ENCODE results near the gene ITSN2.

ITSN2 gene

DNA sequence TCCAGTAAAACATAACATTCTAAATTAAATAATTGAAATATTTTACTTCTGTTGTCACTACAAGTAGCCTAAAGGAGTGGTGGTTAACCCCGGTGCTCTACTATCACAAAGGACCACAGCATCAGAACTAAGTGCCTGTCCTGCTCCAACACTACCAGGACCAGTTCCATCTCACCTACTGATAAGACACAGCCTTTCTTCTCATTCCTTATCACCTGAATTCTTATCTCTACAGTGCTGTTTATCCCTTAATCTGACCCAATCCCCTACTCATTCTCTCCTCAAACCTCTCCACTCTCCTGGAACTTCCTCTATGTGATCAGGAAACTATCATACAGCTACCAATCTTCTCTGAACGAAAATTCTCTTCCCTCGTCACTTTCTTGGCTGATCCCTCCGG is 80.2 kb downstream of the ITSN2 start:
- no peak overlapping the region for H3K4me3 ChIP-seq (ENCODE audit: low read depth, low read length)
- no peaks in the 10 kb centered on the region for H3K27me3 ChIP-seq (replicated peaks)
- peaks cover under 1% of the 10 kb centered on the region for H3K36me3 ChIP-seq (replicated peaks)
- no peak overlapping the region for H3K27ac ChIP-seq
- no peak for TF ChIP-seq CTCF (IDR thresholded peaks at IDR 0.05; ENCODE audit: low read depth, low read length, missing control alignments)
- DNase-seq: no peak
- in situ Hi-C loops (cut with HindIII; ENCODE audit: low pct_ligation_motif_present, low sequenced_read_pairs): no loop called here

DNA sequence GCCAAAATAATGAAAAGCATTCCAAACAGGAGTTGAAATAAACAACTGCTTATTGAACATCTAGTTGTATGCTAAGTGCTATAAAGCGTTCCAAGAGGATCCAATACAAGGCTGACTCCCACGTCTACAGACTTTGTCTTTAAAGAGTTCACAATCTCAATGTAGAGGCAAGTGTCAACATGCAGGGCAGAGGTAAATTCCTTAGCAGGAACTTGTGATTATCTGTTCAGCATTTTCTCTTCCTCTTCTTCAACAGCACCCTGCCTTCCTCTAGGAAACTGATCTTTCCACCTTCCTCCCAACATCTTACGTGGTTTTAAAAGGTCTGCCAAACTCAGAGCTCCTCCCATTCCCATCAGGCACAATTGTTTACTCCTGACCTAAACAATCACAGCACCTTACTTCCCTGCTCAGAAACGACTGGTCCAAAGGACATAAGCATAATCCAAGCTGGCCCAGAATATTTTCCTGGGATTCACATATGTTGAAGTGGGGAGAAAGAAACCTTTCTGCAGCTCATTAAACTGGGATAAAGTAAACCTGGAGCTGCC is 83.9 kb downstream of the ITSN2 start:
- in situ Hi-C loops (cut with HindIII; ENCODE audit: low pct_ligation_motif_present, low sequenced_read_pairs): no loop called here
- H3K4me3 ChIP-seq (ENCODE audit: low read depth, low read length): no peak overlapping the region
- no peak for DNase-seq

GRCh38 chr2:24274809-24275208 is 85.5 kb downstream of the ITSN2 start:
- H3K36me3 ChIP-seq (replicated peaks): peaks cover 10% of the 10 kb centered on the region

More for the DNA sequence above, 83.9 kb downstream of the ITSN2 start:
- peaks cover 8% of the 10 kb centered on the region for H3K36me3 ChIP-seq (replicated peaks)
- H3K27ac ChIP-seq: no peak overlapping the region
- no peak for TF ChIP-seq CTCF (IDR thresholded peaks at IDR 0.05; ENCODE audit: low read depth, low read length, missing control alignments)
- H3K27me3 ChIP-seq (replicated peaks): no peaks in the 10 kb centered on the region

DNA sequence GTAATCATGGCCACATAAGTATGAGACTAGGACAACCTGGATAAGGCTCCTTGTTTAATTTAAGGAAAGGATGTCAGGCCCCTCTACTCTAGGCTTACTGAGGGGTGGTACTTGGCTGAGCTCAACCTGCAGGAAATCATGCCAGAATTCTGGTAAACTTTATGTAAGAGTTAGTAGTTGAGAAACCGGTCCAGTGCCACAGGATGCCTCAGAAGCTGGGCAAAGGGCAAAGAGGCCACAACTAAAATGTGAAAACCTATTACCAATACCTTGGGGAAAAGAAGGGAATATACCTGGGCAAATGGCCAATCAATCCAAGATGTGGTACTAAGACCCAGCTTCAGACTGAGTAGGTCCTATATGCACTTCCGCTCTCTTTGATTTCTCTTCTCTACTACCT is 86.7 kb downstream of the ITSN2 start:
- TF ChIP-seq CTCF (IDR thresholded peaks at IDR 0.05; ENCODE audit: low read depth, low read length, missing control alignments): no peak
- H3K27ac ChIP-seq: no peak overlapping the region
- no peak for DNase-seq
- peaks cover 10% of the 10 kb centered on the region for H3K36me3 ChIP-seq (replicated peaks)
- H3K4me3 ChIP-seq (ENCODE audit: low read depth, low read length): no peak overlapping the region
- in situ Hi-C loops (cut with HindIII; ENCODE audit: low pct_ligation_motif_present, low sequenced_read_pairs): no loop called here
- no peaks in the 10 kb centered on the region for H3K27me3 ChIP-seq (replicated peaks)

More at GRCh38 chr2:24274809-24275208, 85.5 kb downstream of the ITSN2 start:
- no peak overlapping the region for H3K27ac ChIP-seq
- in situ Hi-C loops (cut with HindIII; ENCODE audit: low pct_ligation_motif_present, low sequenced_read_pairs): no loop called here
- no peaks in the 10 kb centered on the region for H3K27me3 ChIP-seq (replicated peaks)
- DNase-seq: no peak
- H3K4me3 ChIP-seq (ENCODE audit: low read depth, low read length): no peak overlapping the region
- no peak for TF ChIP-seq CTCF (IDR thresholded peaks at IDR 0.05; ENCODE audit: low read depth, low read length, missing control alignments)

DNA sequence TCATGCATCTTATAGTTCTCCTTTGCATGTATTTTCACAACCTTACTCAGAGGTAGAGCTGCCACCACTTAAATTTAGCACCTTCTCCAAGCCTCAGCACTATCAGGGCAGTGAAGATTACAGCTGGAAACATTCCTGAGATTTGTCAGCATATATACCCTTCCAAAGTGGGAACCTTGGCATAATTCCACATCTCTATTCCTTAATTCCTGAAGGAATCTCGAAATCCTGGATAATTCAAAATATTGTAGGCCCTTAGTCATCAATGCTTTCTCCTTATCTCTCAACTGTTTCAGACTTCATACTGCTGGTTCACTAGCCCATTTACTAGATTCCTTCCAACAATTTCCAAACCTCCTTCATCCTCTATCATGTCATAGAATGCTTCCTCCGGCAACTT is 87.4 kb downstream of the ITSN2 start:
- no peak for DNase-seq
- TF ChIP-seq CTCF (IDR thresholded peaks at IDR 0.05; ENCODE audit: low read depth, low read length, missing control alignments): no peak
- Histone ChIP-seq H3K27me3 (replicated peaks) (no peaks in the 10 kb centered on the region), H3K27ac (no peak overlapping the region), H3K4me3 (ENCODE audit: low read depth, low read length) (no peak overlapping the region), H3K36me3 (replicated peaks) (peaks cover 10% of the 10 kb centered on the region)
- in situ Hi-C loops (cut with HindIII; ENCODE audit: low pct_ligation_motif_present, low sequenced_read_pairs): no loop called here

DNA sequence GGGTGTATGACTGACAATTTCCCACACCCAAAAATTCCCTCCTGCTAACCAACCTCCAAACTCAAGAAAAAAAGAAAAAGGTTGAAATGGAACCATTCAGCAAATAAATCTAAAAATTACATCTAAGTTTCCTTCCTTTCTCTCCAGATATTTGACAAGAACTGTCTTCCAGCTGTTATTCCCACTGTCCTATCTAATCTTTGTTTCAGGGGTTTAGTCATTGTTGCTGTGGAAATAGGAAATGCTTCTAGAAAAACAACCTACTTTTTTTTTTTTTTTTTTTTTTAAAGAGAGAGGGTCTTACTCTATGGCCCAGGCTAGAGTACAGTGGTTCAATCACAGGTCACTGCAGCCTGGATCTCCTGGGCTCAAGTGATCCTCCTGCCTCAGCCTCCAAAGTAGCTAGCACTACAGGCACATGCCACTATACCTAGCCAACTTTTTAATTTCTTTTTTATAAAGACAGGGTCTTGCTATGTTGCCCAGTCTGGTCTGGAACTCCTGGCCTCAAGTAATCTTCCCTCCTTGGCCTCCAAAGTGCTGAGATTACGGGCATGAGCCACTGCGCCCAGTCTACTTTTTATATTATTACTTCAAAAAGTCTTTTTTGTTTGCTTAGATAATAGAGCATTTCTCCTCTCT is 88.1 kb downstream of the ITSN2 start:
- DNase-seq: no peak
- Histone ChIP-seq H3K4me3 (ENCODE audit: low read depth, low read length) (no peak overlapping the region), H3K36me3 (replicated peaks) (peaks cover 10% of the 10 kb centered on the region), H3K27me3 (replicated peaks) (no peaks in the 10 kb centered on the region), H3K27ac (peak overlapping the region; percentile 5)
- no peak for TF ChIP-seq CTCF (IDR thresholded peaks at IDR 0.05; ENCODE audit: low read depth, low read length, missing control alignments)
- in situ Hi-C loops (cut with HindIII; ENCODE audit: low pct_ligation_motif_present, low sequenced_read_pairs): no loop called here
